ENCODE results near the gene LCE6A. TPM values are rescaled to one million over a fixed set of nuclear protein-coding genes. Genes with fewer than 3 reads are reported as not detected.

Gene LCE6A
- total RNA-seq, 1 donor from 2014 or later = not detected

DNA sequence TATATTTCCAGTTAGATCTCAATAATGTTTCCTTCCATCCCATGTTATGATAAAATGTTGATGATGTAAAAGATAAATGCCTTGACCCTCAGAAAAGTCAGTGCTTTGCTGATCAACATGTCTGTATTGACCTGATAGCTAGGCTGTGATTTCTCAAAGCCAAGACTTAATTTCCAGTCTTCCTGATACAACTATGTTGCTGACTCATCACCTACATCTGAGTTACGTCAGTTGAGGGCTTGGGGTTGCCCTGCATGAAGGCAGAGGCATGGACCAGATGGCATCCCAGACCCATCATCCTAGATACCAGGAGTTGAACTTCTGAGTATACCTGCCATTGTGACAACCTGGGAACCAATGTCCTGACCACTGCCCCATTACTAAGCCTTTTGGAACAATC lies 41.3 kb upstream of the LCE6A start:
- TF ChIP-seq, protein P1, sequence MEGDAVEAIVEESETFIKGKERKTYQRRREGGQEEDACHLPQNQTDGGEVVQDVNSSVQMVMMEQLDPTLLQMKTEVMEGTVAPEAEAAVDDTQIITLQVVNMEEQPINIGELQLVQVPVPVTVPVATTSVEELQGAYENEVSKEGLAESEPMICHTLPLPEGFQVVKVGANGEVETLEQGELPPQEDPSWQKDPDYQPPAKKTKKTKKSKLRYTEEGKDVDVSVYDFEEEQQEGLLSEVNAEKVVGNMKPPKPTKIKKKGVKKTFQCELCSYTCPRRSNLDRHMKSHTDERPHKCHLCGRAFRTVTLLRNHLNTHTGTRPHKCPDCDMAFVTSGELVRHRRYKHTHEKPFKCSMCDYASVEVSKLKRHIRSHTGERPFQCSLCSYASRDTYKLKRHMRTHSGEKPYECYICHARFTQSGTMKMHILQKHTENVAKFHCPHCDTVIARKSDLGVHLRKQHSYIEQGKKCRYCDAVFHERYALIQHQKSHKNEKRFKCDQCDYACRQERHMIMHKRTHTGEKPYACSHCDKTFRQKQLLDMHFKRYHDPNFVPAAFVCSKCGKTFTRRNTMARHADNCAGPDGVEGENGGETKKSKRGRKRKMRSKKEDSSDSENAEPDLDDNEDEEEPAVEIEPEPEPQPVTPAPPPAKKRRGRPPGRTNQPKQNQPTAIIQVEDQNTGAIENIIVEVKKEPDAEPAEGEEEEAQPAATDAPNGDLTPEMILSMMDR (IDR thresholded peaks at IDR 0.05; ENCODE audit: insufficient read depth, low read depth, low read length) = no peak
- no peak for TF ChIP-seq EZH2 (IDR thresholded peaks at IDR 0.05; ENCODE audit: insufficient read depth, low read length)
- Histone ChIP-seq H3K36me3 (ENCODE audit: insufficient read depth, low read length) (no peaks in the 10 kb centered on the region), H3K27me3 (ENCODE audit: insufficient read depth, low read length) (no peaks in the 10 kb centered on the region), H3K4me1 (ENCODE audit: insufficient read depth, low read length) (no peaks in the 10 kb centered on the region), H3K9ac (ENCODE audit: low read length) (no peak overlapping the region), H2AFZ (ENCODE audit: low read depth, low read length) (no peak overlapping the region), H3K9me3 (ENCODE audit: insufficient read depth, low read depth, low read length) (no peaks in the 10 kb centered on the region), H3K79me2 (ENCODE audit: insufficient read depth, low read length) (no peaks in the 10 kb centered on the region), H3K27ac (ENCODE audit: low read depth, low read length) (no peak overlapping the region), H3K4me3 (ENCODE audit: insufficient read depth, low read depth, low read length) (no peak overlapping the region), H4K20me1 (ENCODE audit: insufficient read depth, low read length) (no peaks in the 10 kb centered on the region), H3K4me2 (ENCODE audit: low read length) (no peak overlapping the region)
- DNase-seq (ENCODE audit: low read depth) = no peak
- no peaks in the 10 kb centered on the region for H3K9me3 Mint-ChIP-seq (ENCODE audit: unreplicated experiment)
- H3K36me3 Mint-ChIP-seq (ENCODE audit: low read depth, unreplicated experiment) = no peaks in the 10 kb centered on the region
- no peak overlapping the region for H3K27ac Mint-ChIP-seq (ENCODE audit: unreplicated experiment)
- H3K4me3 Mint-ChIP-seq (ENCODE audit: unreplicated experiment) = no peak overlapping the region
- H3K4me1 Mint-ChIP-seq (ENCODE audit: low read depth, unreplicated experiment) = no peaks in the 10 kb centered on the region
- no peak for FAIRE-seq
- H3K27me3 Mint-ChIP-seq (ENCODE audit: low read depth, unreplicated experiment) = peaks cover 2% of the 10 kb centered on the region

DNA sequence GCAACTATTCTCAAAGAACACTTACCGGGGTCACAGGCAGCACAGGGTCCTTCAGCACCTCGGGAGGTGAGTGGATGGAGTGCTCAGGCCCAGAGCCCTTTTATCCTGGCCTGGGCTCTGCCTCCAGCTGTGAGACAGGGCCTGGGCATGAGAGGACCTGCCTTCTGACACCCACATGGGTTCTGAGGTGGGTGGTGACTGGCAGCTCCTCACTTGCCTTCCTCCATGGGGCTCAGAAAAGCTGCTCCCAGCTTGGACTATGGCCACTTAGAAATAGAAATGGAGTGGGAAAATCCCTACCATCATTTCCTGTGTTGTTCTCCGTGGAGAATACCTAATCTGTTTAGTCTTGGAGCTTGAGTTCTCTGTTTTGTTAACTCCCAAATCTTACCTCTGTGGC lies 36.1 kb upstream of the LCE6A start, which contains the start of gene LCE1C:
Gene LCE1C, minus strand, starts transcription at position 76 of the 400 bp plus-strand sequence. CDS start 1,173 bp downstream, outside the sequence.
- no peaks in the 10 kb centered on the region for H4K20me1 ChIP-seq (ENCODE audit: insufficient read depth, low read length)
- no peak within 1 kb of the TSS for H3K9ac ChIP-seq (ENCODE audit: low read length)
- H2AFZ ChIP-seq (ENCODE audit: low read depth, low read length) = no peak within 1 kb of the TSS
- Mint-ChIP-seq H3K4me3 (ENCODE audit: unreplicated experiment) (no peak within 1 kb of the TSS), H3K27ac (ENCODE audit: unreplicated experiment) (no peak within 1 kb of the TSS), H3K4me1 (ENCODE audit: low read depth, unreplicated experiment) (no peaks in the 10 kb centered on the region), H3K9me3 (ENCODE audit: unreplicated experiment) (no peaks in the 10 kb centered on the region), H3K36me3 (ENCODE audit: low read depth, unreplicated experiment) (no peaks in the 10 kb centered on the region), H3K27me3 (ENCODE audit: low read depth, unreplicated experiment) (peaks cover 5% of the 10 kb centered on the region)
- no peaks in the 10 kb centered on the region for H3K27me3 ChIP-seq (ENCODE audit: insufficient read depth, low read length)
- no peaks in the 10 kb centered on the region for H3K36me3 ChIP-seq (ENCODE audit: insufficient read depth, low read length)
- H3K4me2 ChIP-seq (ENCODE audit: low read length) = no peak within 1 kb of the TSS
- no peak within 1 kb of the TSS for H3K4me3 ChIP-seq (ENCODE audit: insufficient read depth, low read depth, low read length)
- H3K4me1 ChIP-seq (ENCODE audit: insufficient read depth, low read length) = no peaks in the 10 kb centered on the region
- DNase-seq (ENCODE audit: low read depth) (no peak), FAIRE-seq (no peak)
- no peaks in the 10 kb centered on the region for H3K9me3 ChIP-seq (ENCODE audit: insufficient read depth, low read depth, low read length)
- H3K27ac ChIP-seq (ENCODE audit: low read depth, low read length) = no peak within 1 kb of the TSS
- no peak for TF ChIP-seq EZH2 (IDR thresholded peaks at IDR 0.05; ENCODE audit: insufficient read depth, low read length)
- TF ChIP-seq, protein P1 (IDR thresholded peaks at IDR 0.05; ENCODE audit: insufficient read depth, low read depth, low read length) = no peak
- H3K79me2 ChIP-seq (ENCODE audit: insufficient read depth, low read length) = no peaks in the 10 kb centered on the region

DNA sequence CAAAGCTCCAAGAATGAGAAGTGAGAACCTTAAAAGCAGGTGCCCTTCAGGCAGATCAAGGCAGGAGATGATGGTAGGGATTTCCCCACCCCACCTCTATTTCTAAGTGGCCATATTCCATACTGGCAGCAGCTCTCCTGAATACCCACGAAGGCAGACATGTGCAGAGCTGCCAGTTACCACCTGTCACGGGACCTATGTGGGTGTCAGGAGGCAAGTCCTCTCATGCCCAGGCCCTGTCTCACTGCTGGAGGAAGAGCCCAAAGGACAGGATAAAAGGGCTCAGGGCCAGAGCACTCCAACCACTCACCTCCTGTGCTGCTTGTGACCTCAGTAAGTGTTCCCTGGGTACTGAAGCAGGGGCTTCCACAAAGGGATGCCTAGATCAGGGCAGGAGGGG lies 31.6 kb upstream of the LCE6A start:
- Histone ChIP-seq H3K9ac (ENCODE audit: low read length) (no peak overlapping the region), H3K4me1 (ENCODE audit: insufficient read depth, low read length) (no peaks in the 10 kb centered on the region), H3K9me3 (ENCODE audit: insufficient read depth, low read depth, low read length) (no peaks in the 10 kb centered on the region), H3K36me3 (ENCODE audit: insufficient read depth, low read length) (no peaks in the 10 kb centered on the region), H3K4me3 (ENCODE audit: insufficient read depth, low read depth, low read length) (no peak overlapping the region), H3K79me2 (ENCODE audit: insufficient read depth, low read length) (no peaks in the 10 kb centered on the region), H2AFZ (ENCODE audit: low read depth, low read length) (no peak overlapping the region), H3K27me3 (ENCODE audit: insufficient read depth, low read length) (no peaks in the 10 kb centered on the region), H4K20me1 (ENCODE audit: insufficient read depth, low read length) (no peaks in the 10 kb centered on the region), H3K4me2 (ENCODE audit: low read length) (no peak overlapping the region), H3K27ac (ENCODE audit: low read depth, low read length) (no peak overlapping the region)
- H3K27me3 Mint-ChIP-seq (ENCODE audit: low read depth, unreplicated experiment) = peaks cover 9% of the 10 kb centered on the region
- FAIRE-seq (no peak), DNase-seq (ENCODE audit: low read depth) (no peak)
- H3K27ac Mint-ChIP-seq (ENCODE audit: unreplicated experiment) = no peak overlapping the region
- TF ChIP-seq, protein P1 (IDR thresholded peaks at IDR 0.05; ENCODE audit: insufficient read depth, low read depth, low read length) = no peak
- TF ChIP-seq EZH2 (IDR thresholded peaks at IDR 0.05; ENCODE audit: insufficient read depth, low read length) = no peak
- no peaks in the 10 kb centered on the region for H3K4me1 Mint-ChIP-seq (ENCODE audit: low read depth, unreplicated experiment)
- H3K36me3 Mint-ChIP-seq (ENCODE audit: low read depth, unreplicated experiment) = no peaks in the 10 kb centered on the region
- H3K4me3 Mint-ChIP-seq (ENCODE audit: unreplicated experiment) = no peak overlapping the region
- H3K9me3 Mint-ChIP-seq (ENCODE audit: unreplicated experiment) = no peaks in the 10 kb centered on the region

Data from astrocyte (in vitro differentiated cells and primary cell).